T-helper 1 cell treated with Interleukin-12 subunit alpha and Interleukin-12 subunit beta and Interleukin-4 antibody, amounts not matched to agents 30 μg/mL and 1 μg/mL, for 36 hours (primary cell): ENCODE measurements around the gene GTF2H4.
A peak's percentile ranks its signal among the peaks of the same experiment; 100 is the strongest.
"Not testable (repeated sequence)": the region's sequence is repeated elsewhere in the genome, so short reads cannot be mapped to it uniquely, and the experiment has no call there.

Source experiments
- H3K27ac Mint-ChIP-seq: one replicate; pipeline ENCODE4 v1.8.0; 2021; ENCODE audit warnings: mild to moderate bottlenecking, mixed read lengths
- H3K27me3 Mint-ChIP-seq: one replicate; pipeline ENCODE4 v1.8.0; 2021; ENCODE audit warnings: low read depth, mixed read lengths
- H3K36me3 Mint-ChIP-seq: one replicate; pipeline ENCODE4 v1.8.0; 2021; ENCODE audit warnings: low read depth, mixed read lengths
- H3K4me1 Mint-ChIP-seq: one replicate; pipeline ENCODE4 v1.8.0; 2021; ENCODE audit warnings: low read depth, mixed read lengths
- H3K4me3 Mint-ChIP-seq: one replicate; pipeline ENCODE4 v1.8.0; 2021; ENCODE audit warnings: mild to moderate bottlenecking, moderate library complexity, mixed read lengths
- H3K9me3 Mint-ChIP-seq: one replicate; pipeline ENCODE4 v1.8.0; 2021; ENCODE audit warnings: mixed read lengths

The GTF2H4 gene

GRCh38 chr6:30914854-30915590 is 7.0 kb downstream of the GTF2H4 start:
- Mint-ChIP-seq H3K4me3 (peak overlapping the region; percentile 91), H3K27ac (peak overlapping the region; percentile 89), H3K9me3 (no peaks in the 10 kb centered on the region), H3K27me3 (no peaks in the 10 kb centered on the region), H3K36me3 (peaks cover 31% of the 10 kb centered on the region), H3K4me1 (peaks cover 20% of the 10 kb centered on the region)

GRCh38 chr6:30915591-30915946 is 7.6 kb downstream of the GTF2H4 start:
- H3K36me3 Mint-ChIP-seq = peaks cover 34% of the 10 kb centered on the region
- no peaks in the 10 kb centered on the region for H3K9me3 Mint-ChIP-seq
- peak overlapping the region; percentile 49 for H3K27ac Mint-ChIP-seq
- peak overlapping the region; percentile 91 for H3K4me3 Mint-ChIP-seq
- H3K27me3 Mint-ChIP-seq = no peaks in the 10 kb centered on the region
- peaks cover 20% of the 10 kb centered on the region for H3K4me1 Mint-ChIP-seq

GRCh38 chr6:30917041-30917440 is 9.0 kb downstream of the GTF2H4 start:
- Mint-ChIP-seq H3K4me3 (no peak overlapping the region), H3K27ac (no peak overlapping the region), H3K9me3 (no peaks in the 10 kb centered on the region), H3K36me3 (peaks cover 24% of the 10 kb centered on the region), H3K27me3 (no peaks in the 10 kb centered on the region), H3K4me1 (peaks cover 20% of the 10 kb centered on the region)

GRCh38 chr6:30917487-30917886 is 9.5 kb downstream of the GTF2H4 start:
- H3K36me3 Mint-ChIP-seq = peaks cover 19% of the 10 kb centered on the region
- H3K9me3 Mint-ChIP-seq = no peaks in the 10 kb centered on the region
- H3K4me3 Mint-ChIP-seq = no peak overlapping the region
- H3K27ac Mint-ChIP-seq = no peak overlapping the region
- H3K4me1 Mint-ChIP-seq = peaks cover 17% of the 10 kb centered on the region
- H3K27me3 Mint-ChIP-seq = no peaks in the 10 kb centered on the region

- Mint-ChIP-seq H3K9me3 (no peaks in the 10 kb centered on the region), H3K4me1 (peaks cover 11% of the 10 kb centered on the region), H3K27me3 (no peaks in the 10 kb centered on the region), H3K36me3 (peaks cover 17% of the 10 kb centered on the region), H3K4me3 (no peak overlapping the region), H3K27ac (no peak overlapping the region)
Measured at GRCh38 chr6:30918670-30919069, 10.7 kb downstream of the GTF2H4 start.

- Mint-ChIP-seq H3K9me3 (no peaks in the 10 kb centered on the region), H3K36me3 (peaks cover 18% of the 10 kb centered on the region), H3K4me3 (no peak overlapping the region)
Measured at GRCh38 chr6:30922447-30922852, 14.4 kb downstream of the GTF2H4 start.

GRCh38 chr6:30924040-30924627 is 16.1 kb downstream of the GTF2H4 start:
- H3K27ac Mint-ChIP-seq, H3K27me3 Mint-ChIP-seq, H3K9me3 Mint-ChIP-seq, H3K4me1 Mint-ChIP-seq, H3K4me3 Mint-ChIP-seq: not testable (repeated sequence)
- H3K36me3 Mint-ChIP-seq = peaks cover 22% of the 10 kb centered on the region

More at GRCh38 chr6:30922447-30922852, 14.4 kb downstream of the GTF2H4 start:
- H3K27ac Mint-ChIP-seq = no peak overlapping the region
- no peaks in the 10 kb centered on the region for H3K27me3 Mint-ChIP-seq
- peaks cover 3% of the 10 kb centered on the region for H3K4me1 Mint-ChIP-seq

- Mint-ChIP-seq H3K36me3 (peaks cover 17% of the 10 kb centered on the region), H3K4me3 (no peak overlapping the region), H3K4me1 (no peaks in the 10 kb centered on the region), H3K27ac (no peak overlapping the region), H3K9me3 (no peaks in the 10 kb centered on the region), H3K27me3 (no peaks in the 10 kb centered on the region)
Measured at GRCh38 chr6:30926644-30927043, 18.6 kb downstream of the GTF2H4 start.

GRCh38 chr6:30927080-30927479 is 19.1 kb downstream of the GTF2H4 start:
- not testable (repeated sequence) for H3K27me3 Mint-ChIP-seq, H3K4me3 Mint-ChIP-seq, H3K4me1 Mint-ChIP-seq, H3K9me3 Mint-ChIP-seq, H3K27ac Mint-ChIP-seq
- H3K36me3 Mint-ChIP-seq = peaks cover 17% of the 10 kb centered on the region

- Mint-ChIP-seq H3K27me3 (no peaks in the 10 kb centered on the region), H3K4me3 (no peak overlapping the region), H3K27ac (no peak overlapping the region)
Measured at GRCh38 chr6:30928677-30929076, 20.7 kb downstream of the GTF2H4 start.

GRCh38 chr6:30930506-30930905 is 22.5 kb downstream of the GTF2H4 start:
- Mint-ChIP-seq H3K27ac (no peak overlapping the region), H3K4me3 (no peak overlapping the region), H3K36me3 (peaks cover 14% of the 10 kb centered on the region), H3K4me1 (no peaks in the 10 kb centered on the region), H3K9me3 (no peaks in the 10 kb centered on the region), H3K27me3 (no peaks in the 10 kb centered on the region)

More at GRCh38 chr6:30928677-30929076, 20.7 kb downstream of the GTF2H4 start:
- no peaks in the 10 kb centered on the region for H3K4me1 Mint-ChIP-seq
- no peaks in the 10 kb centered on the region for H3K9me3 Mint-ChIP-seq
- H3K36me3 Mint-ChIP-seq = peaks cover 14% of the 10 kb centered on the region

GRCh38 chr6:30931272-30931671 is 23.3 kb downstream of the GTF2H4 start:
- Mint-ChIP-seq H3K4me3 (no peak overlapping the region), H3K27me3 (peaks cover 3% of the 10 kb centered on the region), H3K27ac (no peak overlapping the region), H3K4me1 (no peaks in the 10 kb centered on the region), H3K36me3 (peaks cover 11% of the 10 kb centered on the region), H3K9me3 (no peaks in the 10 kb centered on the region)

- Mint-ChIP-seq H3K36me3 (peaks cover 6% of the 10 kb centered on the region), H3K4me1 (no peaks in the 10 kb centered on the region), H3K4me3 (no peak within 1 kb of the TSS), H3K27ac (no peak within 1 kb of the TSS), H3K27me3 (peaks cover 8% of the 10 kb centered on the region), H3K9me3 (no peaks in the 10 kb centered on the region)
Measured at GRCh38 chr6:30931969-30932645, 24.1 kb downstream of the GTF2H4 start, which contains the start of gene SFTA2. Gene SFTA2 (minus strand): TSS chr6:30932170. CDS start chr6:30932096, 74 bp downstream.

- Mint-ChIP-seq H3K27ac (no peak overlapping the region), H3K36me3 (peaks cover 6% of the 10 kb centered on the region), H3K4me3 (no peak overlapping the region), H3K4me1 (no peaks in the 10 kb centered on the region), H3K27me3 (peaks cover 8% of the 10 kb centered on the region), H3K9me3 (no peaks in the 10 kb centered on the region)
Measured at GRCh38 chr6:30932665-30933365, 24.8 kb downstream of the GTF2H4 start.
